ENCODE results near the gene USP1. TPM values are rescaled to one million over a fixed set of nuclear protein-coding genes. Genes with fewer than 3 reads are reported as not detected.
A peak's percentile ranks its signal among the peaks of the same experiment; 100 is the strongest.

USP1 gene
- total and polyA plus RNA-seq, 2 donors from 2014 or later, result 10.0 to 27.1 TPM

DNA sequence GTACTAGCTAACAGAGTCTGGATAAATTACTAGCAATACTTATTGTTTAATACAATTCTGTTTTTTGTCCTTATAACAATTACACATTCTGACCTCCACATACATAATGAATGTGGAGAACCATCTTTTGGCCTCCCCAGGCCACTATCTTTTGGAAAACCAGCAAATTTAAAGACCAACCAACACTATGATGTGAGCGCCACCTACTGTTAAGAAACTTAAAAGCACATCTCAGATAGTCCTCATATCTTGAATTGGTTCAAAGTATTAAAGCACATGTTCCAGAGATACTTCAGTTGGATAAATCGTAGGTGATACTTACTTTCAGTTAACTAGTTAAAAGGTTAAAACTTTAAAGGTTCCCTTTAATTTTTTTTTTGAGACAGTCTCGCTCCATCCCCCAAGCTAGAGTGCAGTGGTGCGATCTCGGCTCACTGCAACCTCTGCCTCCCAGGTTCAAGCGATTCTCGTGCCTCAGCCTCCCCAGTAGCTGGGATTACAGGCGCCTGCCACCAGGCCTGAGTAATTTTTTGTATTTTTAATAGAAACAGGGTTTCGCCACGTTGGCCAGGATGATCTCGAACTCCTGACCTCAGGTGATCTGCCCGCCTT is 29.3 kb upstream of the USP1 start:
- no peak overlapping the region for H3K27ac ChIP-seq (ENCODE audit: low read depth in 2 of 2, low read length in 2 of 2)
- no peaks in the 10 kb centered on the region for H3K27me3 ChIP-seq (ENCODE audit: control insufficient read depth, insufficient read depth, low read length)
- no peaks in the 10 kb centered on the region for H3K9me3 ChIP-seq (ENCODE audit: control insufficient read depth in 2 of 3, insufficient read depth in 1 of 3, low read length in 3 of 3)
- TF ChIP-seq, protein P1, sequence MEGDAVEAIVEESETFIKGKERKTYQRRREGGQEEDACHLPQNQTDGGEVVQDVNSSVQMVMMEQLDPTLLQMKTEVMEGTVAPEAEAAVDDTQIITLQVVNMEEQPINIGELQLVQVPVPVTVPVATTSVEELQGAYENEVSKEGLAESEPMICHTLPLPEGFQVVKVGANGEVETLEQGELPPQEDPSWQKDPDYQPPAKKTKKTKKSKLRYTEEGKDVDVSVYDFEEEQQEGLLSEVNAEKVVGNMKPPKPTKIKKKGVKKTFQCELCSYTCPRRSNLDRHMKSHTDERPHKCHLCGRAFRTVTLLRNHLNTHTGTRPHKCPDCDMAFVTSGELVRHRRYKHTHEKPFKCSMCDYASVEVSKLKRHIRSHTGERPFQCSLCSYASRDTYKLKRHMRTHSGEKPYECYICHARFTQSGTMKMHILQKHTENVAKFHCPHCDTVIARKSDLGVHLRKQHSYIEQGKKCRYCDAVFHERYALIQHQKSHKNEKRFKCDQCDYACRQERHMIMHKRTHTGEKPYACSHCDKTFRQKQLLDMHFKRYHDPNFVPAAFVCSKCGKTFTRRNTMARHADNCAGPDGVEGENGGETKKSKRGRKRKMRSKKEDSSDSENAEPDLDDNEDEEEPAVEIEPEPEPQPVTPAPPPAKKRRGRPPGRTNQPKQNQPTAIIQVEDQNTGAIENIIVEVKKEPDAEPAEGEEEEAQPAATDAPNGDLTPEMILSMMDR (IDR thresholded peaks at IDR 0.05; ENCODE audit: borderline replicate concordance, extremely low read depth, insufficient read depth), result peak; percentile 65
- H3K4me3 ChIP-seq (ENCODE audit: low read length in 3 of 3), result no peak overlapping the region
- H3K4me1 ChIP-seq (ENCODE audit: control insufficient read depth in 2 of 3, insufficient read depth in 2 of 3, low read depth in 1 of 3, low read length in 3 of 3), result no peaks in the 10 kb centered on the region
- H3K9ac ChIP-seq (ENCODE audit: low read length in 3 of 3), result no peak overlapping the region
- DNase-seq (peak in 2 of 5 donors; percentile 78 to 86), FAIRE-seq (peak; percentile 81)
- intact Hi-C loops (cut with DNase I), result loop anchor here (5.0 kb wide), 1 partner anchor 225 kb away; no protein-coding TSS in a partner anchor
- H3K36me3 ChIP-seq (ENCODE audit: control insufficient read depth in 2 of 3, insufficient read depth in 3 of 3, low read length in 3 of 3), result no peaks in the 10 kb centered on the region

DNA sequence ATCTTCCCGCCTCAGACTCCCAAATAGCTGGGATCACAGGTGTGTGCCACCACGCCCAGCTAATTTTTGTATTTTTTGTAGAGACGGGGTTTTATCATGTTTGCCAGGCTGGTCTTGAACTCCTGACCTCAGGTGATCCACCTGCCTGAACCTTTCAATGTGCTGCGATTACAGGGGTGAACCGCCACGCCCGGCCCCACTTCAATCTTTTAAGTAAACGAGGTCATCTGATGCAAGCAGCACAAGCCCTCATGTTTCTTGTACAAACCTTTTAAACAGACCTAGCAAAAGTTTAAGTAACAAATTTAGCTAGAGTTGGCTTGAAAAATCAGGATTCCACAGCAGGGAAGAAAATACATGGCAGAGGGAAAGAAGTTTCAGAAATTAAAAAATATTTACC is 21.2 kb upstream of the USP1 start:
- no peak overlapping the region for H3K9ac ChIP-seq (ENCODE audit: low read length in 3 of 3)
- no peak for DNase-seq
- TF ChIP-seq, protein P1 (IDR thresholded peaks at IDR 0.05; ENCODE audit: borderline replicate concordance, extremely low read depth, insufficient read depth), result no peak

DNA sequence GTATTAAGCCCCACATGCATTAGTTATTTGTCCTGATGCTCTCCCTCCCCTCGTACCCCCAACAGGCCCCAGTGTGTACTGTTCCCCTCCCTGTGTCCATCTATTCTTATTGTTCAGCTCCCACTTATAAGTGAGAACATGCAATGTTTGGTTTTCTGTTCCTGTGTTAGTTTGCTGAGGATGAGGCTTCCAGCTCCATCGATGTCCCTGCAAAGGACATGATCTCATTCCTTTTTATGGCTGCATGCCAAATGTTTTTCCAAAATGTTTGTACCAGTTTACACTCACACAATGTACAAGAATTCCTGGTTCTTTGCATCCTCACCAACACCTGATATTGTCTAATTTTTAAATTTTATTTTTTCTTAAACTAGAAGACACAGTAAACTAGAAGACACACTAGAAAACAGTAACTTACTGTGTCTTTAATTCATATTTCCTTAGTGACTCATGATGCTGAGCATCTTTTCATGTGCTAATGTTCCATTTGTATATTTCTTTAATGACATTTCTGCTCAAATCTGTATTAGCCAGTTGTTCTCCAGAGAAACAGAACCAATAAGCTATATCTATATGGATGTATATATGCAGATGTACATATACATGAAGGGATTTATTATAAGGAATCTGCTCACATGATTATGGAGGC is 19.4 kb upstream of the USP1 start:
- TF ChIP-seq, protein P1 (IDR thresholded peaks at IDR 0.05; ENCODE audit: borderline replicate concordance, extremely low read depth, insufficient read depth), result no peak
- Histone ChIP-seq H3K27ac (ENCODE audit: low read depth in 2 of 2, low read length in 2 of 2) (no peak overlapping the region), H3K36me3 (ENCODE audit: control insufficient read depth in 2 of 3, insufficient read depth in 3 of 3, low read length in 3 of 3) (no peaks in the 10 kb centered on the region), H3K9me3 (ENCODE audit: control insufficient read depth in 2 of 3, insufficient read depth in 1 of 3, low read length in 3 of 3) (no peaks in the 10 kb centered on the region), H3K27me3 (ENCODE audit: control insufficient read depth, insufficient read depth, low read length) (no peaks in the 10 kb centered on the region), H3K4me3 (ENCODE audit: low read length in 3 of 3) (no peak overlapping the region), H3K4me1 (ENCODE audit: control insufficient read depth in 2 of 3, insufficient read depth in 2 of 3, low read depth in 1 of 3, low read length in 3 of 3) (no peaks in the 10 kb centered on the region), H3K9ac (ENCODE audit: low read length in 3 of 3) (no peak overlapping the region)
- no peak for FAIRE-seq
- intact Hi-C loops (cut with DNase I), result no loop called here
- no peak for DNase-seq

More for the DNA sequence above, 21.2 kb upstream of the USP1 start:
- no peak overlapping the region for H3K4me3 ChIP-seq (ENCODE audit: low read length in 3 of 3)
- no peaks in the 10 kb centered on the region for H3K27me3 ChIP-seq (ENCODE audit: control insufficient read depth, insufficient read depth, low read length)
- no peaks in the 10 kb centered on the region for H3K9me3 ChIP-seq (ENCODE audit: control insufficient read depth in 2 of 3, insufficient read depth in 1 of 3, low read length in 3 of 3)
- FAIRE-seq, result no peak
- H3K4me1 ChIP-seq (ENCODE audit: control insufficient read depth in 2 of 3, insufficient read depth in 2 of 3, low read depth in 1 of 3, low read length in 3 of 3), result no peaks in the 10 kb centered on the region
- no peaks in the 10 kb centered on the region for H3K36me3 ChIP-seq (ENCODE audit: control insufficient read depth in 2 of 3, insufficient read depth in 3 of 3, low read length in 3 of 3)
- H3K27ac ChIP-seq (ENCODE audit: low read depth in 2 of 2, low read length in 2 of 2), result no peak overlapping the region
- intact Hi-C loops (cut with DNase I), result no loop called here

Measured in kidney (tissue), 14 donors.